ENCODE results near the gene IFNGR1.

IFNGR1 gene

GRCh38 chr6:137190583-137191094, 28.5 kb downstream of the IFNGR1 start:
- Mint-ChIP-seq H3K36me3 (ENCODE audit: low read depth) (peaks cover 4% of the 10 kb centered on the region), H3K9me3 (peaks cover 44% of the 10 kb centered on the region), H3K27me3 (ENCODE audit: low read depth) (no peaks in the 10 kb centered on the region), H3K4me3 (no peak overlapping the region), H3K4me1 (ENCODE audit: low read depth) (no peaks in the 10 kb centered on the region), H3K27ac (no peak overlapping the region)

GRCh38 chr6:137188855-137189254, 30.3 kb downstream of the IFNGR1 start:
- Mint-ChIP-seq H3K4me1 (ENCODE audit: low read depth) (no peaks in the 10 kb centered on the region), H3K36me3 (ENCODE audit: low read depth) (peaks cover 4% of the 10 kb centered on the region), H3K9me3 (peaks cover 60% of the 10 kb centered on the region), H3K27ac (no peak overlapping the region), H3K27me3 (ENCODE audit: low read depth) (no peaks in the 10 kb centered on the region), H3K4me3 (no peak overlapping the region)

GRCh38 chr6:137185290-137185689, 33.9 kb downstream of the IFNGR1 start:
- H3K4me3 Mint-ChIP-seq: no peak overlapping the region
- no peak overlapping the region for H3K27ac Mint-ChIP-seq
- peaks cover 77% of the 10 kb centered on the region for H3K9me3 Mint-ChIP-seq
- H3K36me3 Mint-ChIP-seq (ENCODE audit: low read depth): peaks cover 8% of the 10 kb centered on the region
- H3K27me3 Mint-ChIP-seq (ENCODE audit: low read depth): no peaks in the 10 kb centered on the region
- no peaks in the 10 kb centered on the region for H3K4me1 Mint-ChIP-seq (ENCODE audit: low read depth)

DNA sequence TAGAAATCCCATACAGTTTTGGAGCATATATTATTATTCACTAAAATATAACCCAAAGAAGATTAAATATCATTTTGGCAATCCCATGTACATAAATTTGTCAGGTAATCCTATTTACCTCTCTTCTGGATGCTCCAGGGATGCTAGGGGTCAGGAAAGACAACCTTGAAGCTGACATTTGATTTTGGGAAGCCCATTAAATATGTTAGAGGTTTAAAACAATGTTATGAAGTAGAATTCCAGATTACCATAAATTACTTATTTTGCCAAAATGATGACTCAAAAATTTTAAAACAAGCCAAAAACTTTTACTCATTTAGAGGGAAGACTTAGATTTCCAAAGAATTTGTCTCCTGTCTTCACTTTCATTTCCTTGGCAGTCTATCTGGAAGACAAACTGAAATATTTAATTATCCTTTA, 36.5 kb downstream of the IFNGR1 start:
- H3K27ac Mint-ChIP-seq: no peak overlapping the region
- peaks cover 72% of the 10 kb centered on the region for H3K9me3 Mint-ChIP-seq
- no peaks in the 10 kb centered on the region for H3K4me1 Mint-ChIP-seq (ENCODE audit: low read depth)
- H3K27me3 Mint-ChIP-seq (ENCODE audit: low read depth): peaks cover under 1% of the 10 kb centered on the region
- peaks cover 4% of the 10 kb centered on the region for H3K36me3 Mint-ChIP-seq (ENCODE audit: low read depth)
- no peak overlapping the region for H3K4me3 Mint-ChIP-seq

DNA sequence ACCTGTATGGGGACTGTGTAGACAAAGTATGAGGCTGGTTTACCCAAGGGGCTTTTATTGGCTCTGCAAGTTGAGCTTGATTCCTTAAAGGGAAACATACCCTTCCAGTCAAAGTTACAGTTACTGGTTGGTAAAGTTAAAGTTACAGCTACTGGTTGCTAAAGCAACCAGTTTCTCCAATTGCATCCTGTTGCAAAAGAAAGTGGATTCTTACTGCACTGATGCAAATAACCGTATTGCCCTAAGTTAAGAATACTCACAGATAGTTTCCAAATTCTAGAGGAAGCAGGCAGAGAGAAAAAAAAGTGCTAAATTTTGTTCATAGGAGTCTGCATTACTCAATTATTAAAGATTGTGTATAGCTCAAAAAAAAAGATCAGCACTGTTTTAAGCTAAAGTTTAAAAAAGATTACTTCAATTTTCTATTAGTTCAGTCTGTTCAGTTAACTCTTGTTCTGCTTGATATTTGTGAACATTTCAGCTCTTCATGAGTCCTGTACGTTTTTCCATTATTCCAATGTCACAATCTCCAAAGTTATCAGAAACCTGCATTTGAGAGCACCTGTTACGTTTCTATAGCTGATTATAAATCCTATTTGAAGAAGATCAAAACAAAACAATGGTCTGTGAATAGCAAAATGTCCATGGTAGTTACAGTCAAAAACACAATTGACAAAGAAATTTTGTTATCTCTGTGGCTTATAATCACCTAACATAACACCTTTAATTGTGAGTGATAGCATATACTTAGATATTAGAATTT, 37.1 kb downstream of the IFNGR1 start:
- H3K9me3 Mint-ChIP-seq: peaks cover 68% of the 10 kb centered on the region
- peaks cover 6% of the 10 kb centered on the region for H3K36me3 Mint-ChIP-seq (ENCODE audit: low read depth)
- H3K27ac Mint-ChIP-seq: no peak overlapping the region
- H3K27me3 Mint-ChIP-seq (ENCODE audit: low read depth): peaks cover 6% of the 10 kb centered on the region
- H3K4me1 Mint-ChIP-seq (ENCODE audit: low read depth): no peaks in the 10 kb centered on the region
- H3K4me3 Mint-ChIP-seq: no peak overlapping the region

- Mint-ChIP-seq H3K4me1 (ENCODE audit: low read depth) (no peaks in the 10 kb centered on the region), H3K36me3 (ENCODE audit: low read depth) (peaks cover 6% of the 10 kb centered on the region), H3K27me3 (ENCODE audit: low read depth) (peaks cover 27% of the 10 kb centered on the region), H3K4me3 (no peak overlapping the region), H3K27ac (no peak overlapping the region), H3K9me3 (peaks cover 27% of the 10 kb centered on the region)
Observed at GRCh38 chr6:137177611-137178010, 41.6 kb downstream of the IFNGR1 start.

GRCh38 chr6:137176729-137177128, 42.5 kb downstream of the IFNGR1 start:
- H3K4me3 Mint-ChIP-seq: no peak overlapping the region
- H3K4me1 Mint-ChIP-seq (ENCODE audit: low read depth): no peaks in the 10 kb centered on the region
- H3K27me3 Mint-ChIP-seq (ENCODE audit: low read depth): peaks cover 27% of the 10 kb centered on the region
- peaks cover 19% of the 10 kb centered on the region for H3K9me3 Mint-ChIP-seq
- no peak overlapping the region for H3K27ac Mint-ChIP-seq
- peaks cover 10% of the 10 kb centered on the region for H3K36me3 Mint-ChIP-seq (ENCODE audit: low read depth)

- H3K9me3 Mint-ChIP-seq: peaks cover 12% of the 10 kb centered on the region
- peaks cover 4% of the 10 kb centered on the region for H3K4me1 Mint-ChIP-seq (ENCODE audit: low read depth)
- peaks cover 7% of the 10 kb centered on the region for H3K36me3 Mint-ChIP-seq (ENCODE audit: low read depth)
- no peak overlapping the region for H3K4me3 Mint-ChIP-seq
- H3K27me3 Mint-ChIP-seq (ENCODE audit: low read depth): peaks cover 27% of the 10 kb centered on the region
- H3K27ac Mint-ChIP-seq: no peak overlapping the region
Observed at GRCh38 chr6:137175868-137176245, 43.3 kb downstream of the IFNGR1 start.

DNA sequence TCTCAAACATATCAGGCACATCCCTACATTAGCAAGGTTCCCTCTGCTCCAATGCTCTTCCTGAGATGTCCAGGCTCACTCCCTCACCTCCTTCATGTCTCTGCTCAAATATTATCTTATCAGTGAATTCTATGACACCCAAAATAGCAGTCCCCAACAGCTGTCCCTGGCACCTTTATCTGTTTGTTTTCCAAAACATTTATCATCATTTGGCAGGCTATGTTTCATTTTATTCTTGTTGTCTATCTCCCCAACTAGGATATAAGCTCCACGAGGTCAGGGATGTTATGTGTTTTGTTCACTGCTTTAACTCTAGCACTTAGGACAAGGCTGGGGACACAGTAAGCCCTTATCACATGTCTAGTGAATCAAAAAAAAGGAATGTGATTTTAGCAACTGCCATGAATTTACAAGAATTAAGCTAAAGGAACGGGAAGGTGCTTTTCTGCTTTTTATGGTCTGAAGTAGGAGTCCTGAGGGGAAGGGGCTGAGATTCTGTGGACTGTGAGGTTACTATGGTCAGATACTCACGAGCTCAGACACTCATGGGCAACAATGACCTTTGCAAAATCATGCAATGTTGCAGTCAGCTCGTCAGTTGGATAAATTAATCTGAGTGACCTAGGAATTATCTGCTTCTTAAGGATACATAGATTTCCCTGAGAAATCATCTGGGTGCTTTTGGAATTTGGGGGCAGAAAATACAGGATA, 43.9 kb downstream of the IFNGR1 start:
- Mint-ChIP-seq H3K4me1 (ENCODE audit: low read depth) (peaks cover 7% of the 10 kb centered on the region), H3K36me3 (ENCODE audit: low read depth) (peaks cover 10% of the 10 kb centered on the region), H3K27me3 (ENCODE audit: low read depth) (peaks cover 27% of the 10 kb centered on the region), H3K27ac (no peak overlapping the region), H3K4me3 (no peak overlapping the region), H3K9me3 (peaks cover 11% of the 10 kb centered on the region)

GRCh38 chr6:137173501-137173900, 45.7 kb downstream of the IFNGR1 start, which contains the start of gene IL22RA2:
TSS of gene IL22RA2 (minus strand) at chr6:137173644. CDS start at chr6:137161749, 11,895 bp downstream.
- H3K27ac Mint-ChIP-seq: no peak within 1 kb of the TSS
- H3K4me1 Mint-ChIP-seq (ENCODE audit: low read depth): peaks cover 10% of the 10 kb centered on the region
- H3K36me3 Mint-ChIP-seq (ENCODE audit: low read depth): peaks cover 19% of the 10 kb centered on the region
- H3K9me3 Mint-ChIP-seq: peaks cover 20% of the 10 kb centered on the region
- no peak within 1 kb of the TSS for H3K4me3 Mint-ChIP-seq
- H3K27me3 Mint-ChIP-seq (ENCODE audit: low read depth): peaks cover 27% of the 10 kb centered on the region

DNA sequence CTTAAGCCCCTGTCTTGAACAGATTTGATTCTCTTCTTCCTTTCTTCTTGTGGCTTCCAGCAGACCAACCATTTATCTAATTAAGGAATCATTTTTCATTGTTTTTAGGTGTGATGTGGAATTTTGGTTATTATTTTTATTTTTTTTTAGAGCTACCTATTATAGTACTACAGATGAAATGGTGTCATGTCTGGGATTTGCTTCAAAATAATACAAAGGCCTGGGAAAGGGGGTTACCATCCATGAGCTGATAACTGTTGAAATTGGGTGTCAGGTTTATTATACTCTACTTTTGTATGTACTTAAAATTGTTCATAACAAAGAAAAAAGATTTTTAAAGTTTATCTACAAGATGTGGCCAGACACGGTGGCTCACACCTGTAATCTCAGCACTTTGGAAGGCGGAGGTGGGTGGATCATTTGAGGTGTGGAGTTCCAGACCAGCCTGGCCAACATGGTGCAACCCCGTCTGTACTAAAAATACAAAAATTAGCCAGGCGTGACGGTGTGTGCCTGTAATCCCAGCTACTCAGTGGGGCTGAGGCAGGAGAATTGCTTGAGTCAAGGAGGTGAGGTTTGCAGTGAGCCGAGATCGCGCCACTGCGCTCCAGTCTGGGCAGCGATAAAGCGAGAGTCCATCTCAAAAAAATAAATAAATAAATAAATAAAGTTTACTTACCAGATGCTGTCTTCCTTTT, 46.3 kb downstream of the IFNGR1 start:
- H3K4me1 Mint-ChIP-seq (ENCODE audit: low read depth): peaks cover 10% of the 10 kb centered on the region
- no peak overlapping the region for H3K27ac Mint-ChIP-seq
- peaks cover 19% of the 10 kb centered on the region for H3K36me3 Mint-ChIP-seq (ENCODE audit: low read depth)
- peaks cover 27% of the 10 kb centered on the region for H3K27me3 Mint-ChIP-seq (ENCODE audit: low read depth)
- peaks cover 20% of the 10 kb centered on the region for H3K9me3 Mint-ChIP-seq
- H3K4me3 Mint-ChIP-seq: no peak overlapping the region

DNA sequence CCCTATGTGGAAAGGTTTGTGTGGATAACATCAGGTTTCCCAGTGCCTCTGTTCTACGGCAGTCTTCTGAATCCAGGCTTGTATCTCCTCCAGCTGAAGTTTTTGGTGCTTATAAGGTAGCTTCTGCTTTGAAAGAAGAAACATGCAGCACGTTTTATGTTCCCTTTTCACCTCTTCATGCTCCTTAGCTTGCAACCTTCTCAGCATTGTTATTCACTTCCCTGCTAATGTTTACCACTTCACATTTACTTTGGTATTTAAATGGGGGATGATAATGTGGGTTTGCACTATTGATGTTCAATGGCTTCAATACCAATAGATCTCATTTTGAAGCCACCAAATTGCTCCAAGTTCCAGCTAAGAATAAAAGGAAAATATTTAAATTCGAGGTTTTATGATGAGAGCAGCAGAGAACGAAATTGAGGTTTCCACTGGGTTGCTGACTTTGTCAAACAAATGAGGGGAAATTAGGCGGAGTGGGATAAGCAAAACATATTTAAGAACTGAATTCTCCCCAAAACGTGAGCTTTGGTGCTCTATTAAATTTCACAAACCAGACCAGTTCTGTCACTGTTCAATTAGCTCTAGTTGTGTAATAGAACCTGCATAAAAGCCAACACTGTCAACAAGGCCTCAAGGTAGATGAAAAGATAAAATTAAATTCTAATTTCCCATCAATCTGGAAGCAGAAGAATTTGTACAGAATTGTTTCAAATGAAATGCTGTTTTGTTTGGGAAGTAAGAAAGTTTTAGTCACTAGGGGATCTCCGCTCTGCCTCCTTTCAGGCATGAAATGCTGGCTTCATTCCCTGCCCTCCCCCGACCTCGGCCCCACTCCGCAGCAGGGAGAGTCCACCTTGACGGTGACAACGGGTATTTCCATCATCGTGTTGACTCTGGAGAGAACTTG, 47.1 kb downstream of the IFNGR1 start:
- H3K27ac Mint-ChIP-seq: no peak overlapping the region
- H3K4me3 Mint-ChIP-seq: no peak overlapping the region
- peaks cover 21% of the 10 kb centered on the region for H3K27me3 Mint-ChIP-seq (ENCODE audit: low read depth)
- H3K36me3 Mint-ChIP-seq (ENCODE audit: low read depth): peaks cover 19% of the 10 kb centered on the region
- H3K4me1 Mint-ChIP-seq (ENCODE audit: low read depth): peaks cover 13% of the 10 kb centered on the region
- peaks cover 24% of the 10 kb centered on the region for H3K9me3 Mint-ChIP-seq

- H3K4me3 Mint-ChIP-seq: no peak overlapping the region
- H3K27me3 Mint-ChIP-seq (ENCODE audit: low read depth): peaks cover 13% of the 10 kb centered on the region
- peaks cover 34% of the 10 kb centered on the region for H3K9me3 Mint-ChIP-seq
- H3K27ac Mint-ChIP-seq: no peak overlapping the region
- peaks cover 22% of the 10 kb centered on the region for H3K4me1 Mint-ChIP-seq (ENCODE audit: low read depth)
- H3K36me3 Mint-ChIP-seq (ENCODE audit: low read depth): peaks cover 22% of the 10 kb centered on the region
Observed at GRCh38 chr6:137171053-137171374, 48.2 kb downstream of the IFNGR1 start.

All from T-helper 1 cell treated with Interleukin-12 subunit alpha and Interleukin-12 subunit beta and Interleukin-4 antibody, amounts not matched to agents 30 μg/mL and 1 μg/mL, for 36 hours (primary cell).